22Rv1 (cell line): ENCODE data around the gene DCP1B.

Experiments used
- H3K27ac ChIP-seq: fragments of 450-650 bp; 2 replicates; pipeline ENCODE4 v1.5.1; 2017
- ZFX ChIP-seq: fragments of 450-650 bp; IDR thresholded peaks from 2 replicates; pipeline ENCODE4 v1.6.1; 2017; ENCODE audit warnings: antibody characterized with exemption, borderline replicate concordance
- TF ChIP-seq, protein P1 (sequence below): fragments of 450-650 bp; IDR thresholded peaks from 2 replicates; pipeline ENCODE4 v1.5.1; 2017; ENCODE audit warnings: mild to moderate bottlenecking

Gene DCP1B

DNA sequence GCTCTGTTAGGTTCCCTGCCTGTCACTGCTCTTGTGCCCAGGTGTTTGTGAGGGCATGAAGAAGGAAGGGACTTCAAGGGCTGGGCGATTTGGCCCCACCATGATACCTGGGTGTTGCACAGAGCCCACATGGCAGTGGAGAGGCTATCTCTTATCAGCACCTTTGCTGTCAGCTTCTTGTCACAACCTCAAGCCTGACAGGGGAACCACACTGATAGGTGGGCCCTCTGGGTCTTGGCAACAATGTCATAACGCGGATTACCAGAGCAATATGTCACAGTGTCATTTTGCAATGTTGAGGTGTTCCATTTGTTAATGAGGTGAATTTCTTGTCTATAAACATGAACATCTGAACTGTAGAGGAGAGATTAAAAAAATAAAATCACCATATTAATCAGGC is 25.6 kb upstream of the DCP1B start:
- TF ChIP-seq ZFX = no peak
- TF ChIP-seq, protein P1, sequence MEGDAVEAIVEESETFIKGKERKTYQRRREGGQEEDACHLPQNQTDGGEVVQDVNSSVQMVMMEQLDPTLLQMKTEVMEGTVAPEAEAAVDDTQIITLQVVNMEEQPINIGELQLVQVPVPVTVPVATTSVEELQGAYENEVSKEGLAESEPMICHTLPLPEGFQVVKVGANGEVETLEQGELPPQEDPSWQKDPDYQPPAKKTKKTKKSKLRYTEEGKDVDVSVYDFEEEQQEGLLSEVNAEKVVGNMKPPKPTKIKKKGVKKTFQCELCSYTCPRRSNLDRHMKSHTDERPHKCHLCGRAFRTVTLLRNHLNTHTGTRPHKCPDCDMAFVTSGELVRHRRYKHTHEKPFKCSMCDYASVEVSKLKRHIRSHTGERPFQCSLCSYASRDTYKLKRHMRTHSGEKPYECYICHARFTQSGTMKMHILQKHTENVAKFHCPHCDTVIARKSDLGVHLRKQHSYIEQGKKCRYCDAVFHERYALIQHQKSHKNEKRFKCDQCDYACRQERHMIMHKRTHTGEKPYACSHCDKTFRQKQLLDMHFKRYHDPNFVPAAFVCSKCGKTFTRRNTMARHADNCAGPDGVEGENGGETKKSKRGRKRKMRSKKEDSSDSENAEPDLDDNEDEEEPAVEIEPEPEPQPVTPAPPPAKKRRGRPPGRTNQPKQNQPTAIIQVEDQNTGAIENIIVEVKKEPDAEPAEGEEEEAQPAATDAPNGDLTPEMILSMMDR = no peak

DNA sequence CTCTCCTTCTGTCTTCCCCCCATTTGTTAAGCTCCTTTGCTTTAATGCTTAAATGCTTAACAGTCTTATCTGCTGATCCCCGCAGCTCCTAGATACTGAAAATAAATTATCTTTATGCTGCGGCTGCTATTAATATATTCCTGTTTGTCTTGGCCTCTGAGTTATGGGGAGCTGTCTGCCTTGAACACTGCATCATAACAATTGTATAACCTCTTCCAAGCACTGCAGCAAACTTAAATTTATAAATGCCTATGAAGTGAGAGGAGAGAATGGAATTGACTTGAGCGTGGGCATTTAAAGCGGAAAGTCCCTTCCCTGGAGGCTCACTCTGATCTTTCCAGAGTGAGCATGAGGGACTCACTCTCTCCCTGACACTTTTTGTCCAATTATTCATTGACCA is 23.1 kb upstream of the DCP1B start:
- TF ChIP-seq, protein P1 = no peak
- TF ChIP-seq ZFX = no peak
- H3K27ac ChIP-seq = no peak overlapping the region

More for the DNA sequence above, 25.6 kb upstream of the DCP1B start:
- H3K27ac ChIP-seq = no peak overlapping the region

DNA sequence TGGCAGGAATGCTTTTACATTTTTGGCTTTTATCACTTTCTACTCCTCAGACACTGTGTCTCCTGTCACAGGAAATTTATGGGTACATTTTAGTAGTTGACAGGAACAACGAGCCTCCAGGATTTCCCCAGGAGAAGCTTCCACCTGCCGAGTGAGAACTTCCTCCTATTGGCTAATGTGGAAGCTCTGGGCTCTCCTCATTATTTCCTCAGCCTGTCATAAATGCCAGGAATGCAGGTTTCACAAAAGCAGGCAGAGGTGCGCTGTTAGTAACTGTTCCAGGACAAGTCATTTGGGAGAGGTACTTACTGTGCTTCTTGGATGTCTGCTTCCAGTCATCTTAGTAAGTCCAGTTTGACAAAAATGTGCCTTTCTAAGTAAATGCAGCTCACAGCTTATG is 19.1 kb upstream of the DCP1B start:
- H3K27ac ChIP-seq = no peak overlapping the region
- TF ChIP-seq, protein P1 = no peak
- TF ChIP-seq ZFX = no peak

DNA sequence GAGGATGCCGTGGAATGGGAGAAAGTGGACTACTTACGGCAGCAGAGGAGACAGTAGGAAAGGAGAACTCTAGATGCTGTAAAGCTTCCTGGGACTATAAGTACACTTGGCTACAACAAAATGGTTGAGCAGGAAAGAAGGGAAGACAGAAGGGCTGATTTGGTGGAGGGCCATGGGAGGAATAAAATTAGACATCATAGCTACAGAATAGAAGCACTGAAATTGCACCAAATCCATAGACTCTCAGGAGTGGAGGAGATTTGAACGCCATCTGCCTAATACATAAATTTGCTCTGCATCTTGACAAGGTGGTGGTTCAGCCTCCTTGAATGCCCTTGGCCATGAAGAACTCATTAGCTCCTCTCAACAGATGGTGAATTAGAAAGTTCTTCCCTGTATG is 16.3 kb upstream of the DCP1B start:
- no peak overlapping the region for H3K27ac ChIP-seq
- TF ChIP-seq, protein P1 = no peak
- TF ChIP-seq ZFX = no peak

DNA sequence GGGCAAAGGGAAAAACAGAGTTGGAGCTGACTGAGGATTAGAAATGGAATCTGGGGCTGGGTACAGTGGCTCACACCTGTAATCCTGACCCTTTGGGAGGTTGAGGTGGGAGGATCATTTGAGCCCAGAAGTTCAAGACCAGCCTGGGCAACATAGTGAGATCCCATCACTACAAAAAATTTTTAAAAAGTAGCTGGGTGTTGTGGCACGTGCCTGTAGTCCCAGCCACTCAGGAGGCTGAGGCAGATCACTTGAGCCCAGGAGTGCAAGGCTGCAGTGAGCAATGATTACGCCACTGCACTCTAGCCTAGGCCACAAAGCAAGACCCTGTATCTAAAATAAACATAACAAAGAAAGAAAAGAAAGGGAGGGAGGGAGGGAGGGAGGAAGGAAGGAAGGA is 14.9 kb upstream of the DCP1B start:
- TF ChIP-seq ZFX = no peak
- TF ChIP-seq, protein P1 = no peak
- no peak overlapping the region for H3K27ac ChIP-seq

DNA sequence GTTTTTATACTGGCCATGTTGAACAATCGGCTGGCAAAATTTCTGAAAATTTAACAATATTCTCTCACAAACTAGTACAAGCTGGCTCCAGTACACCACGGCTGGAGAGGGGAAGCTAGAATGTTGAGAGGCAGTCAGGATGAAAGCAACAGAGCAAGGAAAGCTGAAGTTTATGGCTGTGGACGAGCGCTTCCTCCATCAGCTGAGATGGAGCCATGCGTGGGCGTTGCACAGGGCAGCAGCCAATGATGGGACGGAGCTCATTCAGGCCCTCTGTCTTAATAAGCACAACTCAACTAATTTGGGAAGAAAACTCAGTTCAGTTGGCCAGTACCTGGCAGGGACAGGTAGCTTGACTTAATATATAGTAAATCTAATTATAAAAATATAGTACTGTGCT is 14.1 kb upstream of the DCP1B start:
- no peak overlapping the region for H3K27ac ChIP-seq
- TF ChIP-seq, protein P1 = no peak

DNA sequence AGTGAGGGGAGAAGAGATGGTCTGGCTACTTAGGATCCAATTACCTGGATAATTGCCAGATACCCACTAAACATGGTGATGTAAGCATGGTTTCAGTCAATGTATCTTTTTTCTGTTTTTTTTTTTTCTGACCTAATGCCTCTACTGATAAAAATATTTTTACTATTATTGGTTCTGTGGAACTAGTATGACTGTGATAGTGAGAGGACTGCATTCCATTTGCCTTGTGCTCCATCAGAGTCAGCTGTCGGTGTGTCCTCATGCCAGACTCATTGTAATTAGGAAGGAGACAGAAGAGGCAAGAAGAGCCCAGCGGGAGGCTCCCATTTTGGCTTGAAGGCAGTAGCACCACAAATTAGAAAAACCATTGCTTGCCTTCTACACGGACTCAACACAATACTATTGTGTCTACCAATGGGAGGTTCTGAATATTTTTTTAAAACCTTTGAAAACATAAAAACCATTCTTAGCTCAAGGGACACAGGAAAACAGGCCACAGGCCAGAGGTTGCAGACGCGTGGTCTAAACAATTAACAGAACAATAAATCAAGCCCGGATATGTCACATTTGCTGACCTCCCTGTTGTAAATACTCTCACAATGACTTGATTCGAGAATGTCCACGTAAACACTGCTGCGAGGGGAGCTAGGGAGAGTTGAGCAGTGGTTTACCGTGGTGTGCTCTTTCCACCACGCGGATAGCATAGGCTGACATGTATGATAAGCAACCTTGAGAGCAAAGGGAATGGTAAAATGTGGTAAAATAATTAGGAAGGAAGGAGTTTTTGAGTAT is 13.5 kb upstream of the DCP1B start:
- TF ChIP-seq, protein P1 = no peak
- TF ChIP-seq ZFX = no peak

More for the DNA sequence above, 13.5 kb upstream of the DCP1B start:
- H3K27ac ChIP-seq = no peak overlapping the region
